Nucleus accumbens (tissue), 56 donors: ENCODE data around the gene DUSP10.
A peak's percentile ranks its signal among the peaks of the same experiment; 100 is the strongest.

Source experiments
- DNase-seq, 56 donors: peaks; one replicate each; lab custom pipeline; 2025; lab: John Stamatoyannopoulos, UW

The DUSP10 gene

DNA sequence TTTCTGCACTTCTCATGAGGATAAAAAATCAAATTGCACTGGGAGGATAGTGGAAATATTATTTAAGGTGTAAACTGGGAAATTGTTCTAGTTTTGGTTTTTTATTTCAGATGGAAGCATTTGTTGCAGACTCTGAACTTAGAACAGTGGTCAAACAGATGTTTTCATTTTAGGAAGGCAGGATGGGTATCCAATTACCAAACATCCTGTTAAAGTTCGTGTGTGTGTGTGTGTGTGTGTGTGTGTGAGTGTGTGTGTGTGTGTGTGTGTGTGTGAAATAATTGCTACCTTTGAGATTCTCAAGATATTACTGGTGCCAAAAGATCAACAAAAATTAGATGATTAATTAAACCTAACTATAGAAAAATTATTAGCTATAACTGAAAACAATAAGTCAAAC is 24.3 kb upstream of the DUSP10 start:
- DNase-seq: no peak

DNA sequence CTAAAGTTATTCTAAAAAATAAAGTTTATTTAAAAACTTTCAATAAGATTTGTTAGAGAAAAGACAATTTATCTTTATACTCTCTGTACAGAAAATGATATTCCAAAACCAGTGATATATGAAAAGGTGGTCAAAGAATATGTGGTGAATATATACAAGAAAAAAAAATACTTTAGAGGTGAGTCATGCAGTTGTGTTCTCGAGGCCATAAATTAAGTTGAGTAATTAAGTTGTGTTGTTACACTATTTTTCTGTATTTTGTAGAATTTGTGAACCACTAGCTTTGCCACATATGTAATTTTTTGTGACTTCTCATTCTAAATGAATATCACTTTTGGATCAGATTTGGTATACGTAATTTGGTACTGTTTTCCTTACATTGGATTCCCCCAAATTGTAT is 23.6 kb upstream of the DUSP10 start:
- DNase-seq: no peak

DNA sequence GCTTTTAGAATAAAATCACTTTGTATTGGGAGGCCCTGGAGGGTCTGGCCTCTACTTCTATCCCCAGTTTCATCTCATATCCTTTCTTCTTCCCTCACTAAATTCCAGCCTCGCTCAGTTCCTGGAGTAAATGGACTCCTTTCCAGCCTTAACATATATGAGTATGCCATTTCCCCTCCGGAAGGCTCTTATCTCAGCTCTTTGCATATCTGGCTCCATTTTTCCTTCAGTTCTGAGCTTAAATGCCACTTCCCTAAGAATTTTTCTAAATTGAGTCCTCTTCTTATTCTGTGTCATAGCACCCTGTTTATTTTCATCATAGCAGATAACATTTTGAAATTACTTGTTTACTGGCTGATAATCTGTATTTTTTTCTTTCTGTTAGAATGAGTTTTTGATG is 20.2 kb upstream of the DUSP10 start:
- DNase-seq: no peak

DNA sequence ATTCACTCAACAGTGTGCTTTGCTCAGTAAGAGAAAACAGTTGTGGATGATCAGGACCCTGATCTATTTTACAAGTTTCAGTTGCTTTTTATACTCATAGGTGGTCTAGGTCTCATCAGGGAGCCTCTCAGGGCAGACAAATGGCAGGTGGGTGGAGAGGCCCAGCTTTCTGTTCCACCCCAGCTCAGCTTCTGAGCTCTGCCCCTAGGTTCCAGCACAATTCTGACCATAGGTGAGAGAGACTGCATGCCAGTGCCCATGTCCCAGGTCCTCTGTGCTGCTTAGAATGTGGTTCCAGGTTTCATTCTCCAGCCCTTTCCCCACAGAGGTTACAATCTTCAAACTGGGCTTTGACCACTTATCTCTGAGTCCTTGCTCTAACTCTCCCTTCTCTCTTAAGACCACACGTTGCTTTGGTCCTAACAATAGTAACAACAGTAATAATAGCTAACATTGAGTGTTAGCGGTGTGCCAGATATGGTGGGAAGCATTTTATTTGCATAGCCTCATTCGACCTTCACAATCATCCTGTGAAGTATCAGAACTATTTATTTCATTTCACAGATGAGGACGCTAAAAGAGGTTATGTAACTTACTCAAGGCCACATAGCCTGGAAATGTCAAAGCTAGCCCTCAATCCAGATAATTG is 19.6 kb upstream of the DUSP10 start:
- no peak for DNase-seq

DNA sequence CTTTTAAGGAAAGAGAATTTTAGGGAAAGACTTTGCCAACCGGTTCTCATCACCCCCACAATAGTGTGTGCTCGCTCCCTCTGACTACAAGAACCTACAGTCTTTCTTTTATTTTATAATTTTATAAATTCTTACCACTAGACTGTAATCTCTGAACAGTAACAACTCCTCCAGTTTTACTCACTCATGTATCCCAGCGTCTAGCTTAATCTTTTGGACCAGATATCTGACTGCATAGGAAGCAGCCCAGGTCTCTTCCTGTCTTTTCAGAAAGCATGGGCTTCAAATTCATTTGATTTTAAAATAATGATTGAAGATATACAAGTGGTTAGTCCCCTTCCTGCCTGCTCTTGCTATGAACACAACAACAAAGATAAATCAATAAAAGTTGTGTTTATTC is 19.0 kb upstream of the DUSP10 start:
- DNase-seq: no peak

DNA sequence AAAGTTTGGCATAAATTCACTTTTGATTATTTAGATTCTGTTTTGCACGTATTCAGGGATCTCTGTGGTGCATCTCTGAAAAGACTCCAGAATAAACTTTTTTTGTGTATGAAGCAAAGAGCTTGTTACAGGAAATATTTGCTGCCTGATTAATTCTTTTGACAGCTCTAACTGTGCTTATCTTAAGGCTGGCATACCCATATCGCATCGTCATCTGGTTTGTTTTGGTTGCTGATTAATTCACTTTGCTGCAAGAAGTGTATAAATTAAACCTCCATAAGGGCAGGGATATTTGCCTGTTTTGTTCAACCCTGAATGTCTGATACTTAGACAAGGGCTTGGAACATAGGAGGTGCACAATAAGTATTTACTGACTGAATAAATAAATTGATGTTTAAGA is 17.5 kb upstream of the DUSP10 start:
- no peak for DNase-seq

DNA sequence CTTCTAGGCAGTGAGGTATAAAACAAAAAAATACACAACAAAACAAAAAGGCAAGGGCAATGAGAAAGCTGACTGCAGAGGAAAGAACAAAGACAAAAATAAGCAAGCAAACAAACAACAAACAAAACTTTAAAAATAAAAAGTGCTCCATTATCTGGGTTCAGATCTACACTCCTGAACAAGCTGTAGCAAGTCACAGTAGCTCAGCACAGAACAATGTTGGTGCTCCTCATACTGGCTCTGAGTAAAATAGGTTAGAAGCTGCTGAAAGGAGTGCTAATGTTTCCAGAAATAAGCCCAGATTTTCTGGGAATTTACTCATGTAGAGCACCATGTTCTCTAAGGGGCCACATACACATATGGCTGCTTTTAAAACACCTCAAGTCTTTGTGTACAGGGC is 16.6 kb upstream of the DUSP10 start:
- no peak for DNase-seq

DNA sequence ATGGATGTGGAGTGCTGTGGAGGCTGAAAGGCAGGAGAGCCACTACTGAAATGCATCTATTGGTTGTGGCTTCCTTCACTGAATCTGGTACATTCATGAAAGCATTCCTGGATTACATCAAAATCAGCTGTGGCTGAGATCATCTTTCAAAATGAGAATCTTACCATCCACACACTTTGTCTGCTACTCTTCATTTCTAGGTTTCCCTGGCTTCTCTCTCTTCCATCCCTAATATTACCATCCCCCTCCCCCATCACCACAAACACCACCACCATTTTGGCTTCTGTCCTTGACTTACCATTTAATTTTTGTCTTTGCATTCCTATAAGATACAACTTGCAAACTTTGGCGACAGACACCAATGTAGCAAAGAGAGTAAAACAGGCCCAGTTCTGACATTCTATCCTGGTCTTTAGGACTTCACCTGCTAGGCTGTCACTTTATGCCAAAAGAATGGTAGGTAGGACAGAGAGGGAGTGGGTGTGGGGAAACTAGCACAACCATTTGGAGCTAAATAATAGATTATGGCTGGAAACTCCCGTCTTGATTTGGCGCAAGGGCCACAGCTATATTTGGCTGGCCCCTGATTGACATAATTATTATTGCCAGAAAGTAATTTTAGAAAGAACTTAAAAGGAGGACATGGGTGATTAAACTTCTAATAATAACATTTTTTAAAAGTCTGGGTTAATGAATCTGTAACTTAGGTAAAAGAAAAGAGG is 15.1 kb upstream of the DUSP10 start:
- DNase-seq: no peak

DNA sequence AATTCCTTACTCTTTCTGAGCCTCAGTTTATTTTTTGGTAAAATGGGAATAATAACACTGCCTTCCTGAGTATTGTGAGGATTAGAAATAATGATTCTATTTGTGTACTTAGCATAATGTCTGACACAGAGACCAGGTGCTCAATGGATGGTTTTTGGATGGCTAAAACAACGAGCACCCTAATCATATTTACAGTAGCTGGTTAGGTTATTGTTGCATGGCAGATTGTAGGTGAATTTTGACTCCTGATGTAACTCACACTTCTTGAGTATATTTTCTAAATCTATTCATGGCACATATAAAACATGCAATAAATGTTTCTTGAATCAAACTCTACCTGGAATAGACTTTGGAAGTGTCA is 11.9 kb upstream of the DUSP10 start:
- DNase-seq: no peak

DNA sequence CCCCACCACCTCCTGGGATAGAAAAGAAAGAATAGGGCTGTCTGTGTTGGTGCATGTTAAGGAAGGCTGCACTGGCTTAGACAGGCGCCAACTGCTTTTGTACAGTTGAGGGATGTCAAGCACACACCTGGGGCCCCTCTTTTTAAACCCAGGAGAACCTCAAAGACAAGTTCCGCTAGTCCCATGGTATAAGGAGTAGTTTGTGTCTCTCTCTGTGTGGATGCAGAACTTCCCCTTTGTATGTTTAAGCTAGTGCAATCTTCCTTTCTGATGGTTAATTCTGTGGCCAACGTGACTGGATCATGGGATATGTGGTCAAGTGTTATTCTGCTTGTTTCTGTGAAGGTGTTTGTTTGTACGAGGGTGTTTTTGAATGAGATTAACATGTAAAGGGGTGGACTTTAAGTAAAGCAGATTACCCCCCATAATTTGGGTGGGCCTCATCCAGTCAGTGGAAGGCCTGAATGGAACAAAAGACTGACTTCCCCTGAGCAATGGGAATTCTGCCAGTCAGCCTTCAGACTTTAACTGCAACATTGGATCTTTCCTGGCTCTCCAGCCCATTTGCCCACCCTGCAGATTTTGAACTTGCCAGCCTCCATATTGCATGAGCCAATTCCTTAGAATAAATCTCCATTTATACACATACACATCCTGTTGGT is 9.5 kb upstream of the DUSP10 start:
- no peak for DNase-seq

DNA sequence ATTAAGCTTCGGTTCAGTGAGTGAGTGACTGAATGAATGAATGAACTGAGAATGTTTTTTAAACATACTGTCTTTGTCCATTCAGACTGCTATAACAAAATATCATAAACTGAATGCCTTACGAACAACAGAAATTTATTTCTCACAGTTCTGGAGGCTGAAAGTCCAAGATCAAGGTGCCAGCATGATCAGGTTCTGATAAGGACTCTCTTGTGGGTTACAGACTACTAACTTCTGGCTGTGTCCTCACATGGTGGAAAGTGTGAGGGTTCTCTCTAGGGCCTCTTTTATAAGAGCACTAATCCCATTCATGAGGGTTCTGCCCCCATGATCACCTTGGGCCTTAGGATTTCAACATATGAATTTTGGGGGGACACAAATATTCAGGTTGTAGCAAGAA is 7.1 kb upstream of the DUSP10 start:
- no peak for DNase-seq

DNA sequence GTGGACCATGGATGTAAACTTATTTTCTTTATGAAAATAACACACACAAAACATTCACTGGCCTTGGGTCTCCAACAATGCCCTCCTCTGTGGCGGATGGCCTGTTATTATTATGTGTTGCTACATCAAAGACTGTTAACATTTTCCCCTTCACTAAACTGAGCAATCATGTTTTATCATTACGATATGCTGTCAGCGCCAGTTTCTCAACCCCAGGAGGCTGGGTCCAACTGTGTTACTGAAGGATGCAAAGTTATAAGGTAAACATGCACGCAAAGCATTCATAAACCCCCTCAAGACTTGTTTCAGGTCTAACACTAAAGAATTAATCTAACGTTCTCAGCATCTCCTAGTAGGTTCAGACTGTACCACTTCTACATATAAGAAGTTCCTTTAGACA is 6.0 kb upstream of the DUSP10 start:
- no peak for DNase-seq

DNA sequence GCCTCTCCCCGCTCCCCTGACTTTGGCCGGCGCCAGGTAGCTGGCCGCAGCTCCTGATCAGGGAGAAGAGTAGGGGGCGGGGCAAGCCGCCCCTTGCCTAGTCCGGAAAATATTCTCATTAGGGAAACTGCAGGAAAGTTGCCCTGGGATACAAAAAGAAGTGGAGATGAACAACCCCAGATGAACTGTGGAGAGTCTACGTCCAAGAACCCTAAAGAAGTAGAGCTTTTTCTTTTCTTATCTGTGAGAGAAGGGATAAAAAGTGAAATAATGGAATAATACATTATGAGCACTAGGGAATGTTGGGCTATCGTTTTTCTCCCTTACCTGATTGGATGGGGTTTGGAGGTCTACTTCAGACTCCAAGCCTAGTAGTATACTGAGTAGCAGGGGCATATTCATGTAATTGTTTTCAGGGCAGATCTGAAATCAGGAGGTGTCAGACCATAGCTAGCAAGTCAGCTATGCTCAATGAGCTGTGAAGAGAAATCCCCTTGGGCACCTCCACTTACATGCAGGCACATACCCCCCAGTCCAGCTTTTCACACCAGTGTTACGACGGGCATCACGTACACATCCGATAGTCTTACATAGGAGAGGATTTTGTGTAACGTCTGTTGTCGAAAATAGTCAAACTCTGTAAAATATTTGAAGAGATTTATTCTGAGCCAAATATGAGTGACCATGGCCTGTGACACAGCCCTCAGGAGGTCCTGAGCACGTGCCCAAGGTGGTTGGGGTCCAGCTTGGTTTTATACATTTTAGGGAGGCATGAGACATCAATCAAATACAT is 1.7 kb upstream of the DUSP10 start:
- no peak for DNase-seq

DNA sequence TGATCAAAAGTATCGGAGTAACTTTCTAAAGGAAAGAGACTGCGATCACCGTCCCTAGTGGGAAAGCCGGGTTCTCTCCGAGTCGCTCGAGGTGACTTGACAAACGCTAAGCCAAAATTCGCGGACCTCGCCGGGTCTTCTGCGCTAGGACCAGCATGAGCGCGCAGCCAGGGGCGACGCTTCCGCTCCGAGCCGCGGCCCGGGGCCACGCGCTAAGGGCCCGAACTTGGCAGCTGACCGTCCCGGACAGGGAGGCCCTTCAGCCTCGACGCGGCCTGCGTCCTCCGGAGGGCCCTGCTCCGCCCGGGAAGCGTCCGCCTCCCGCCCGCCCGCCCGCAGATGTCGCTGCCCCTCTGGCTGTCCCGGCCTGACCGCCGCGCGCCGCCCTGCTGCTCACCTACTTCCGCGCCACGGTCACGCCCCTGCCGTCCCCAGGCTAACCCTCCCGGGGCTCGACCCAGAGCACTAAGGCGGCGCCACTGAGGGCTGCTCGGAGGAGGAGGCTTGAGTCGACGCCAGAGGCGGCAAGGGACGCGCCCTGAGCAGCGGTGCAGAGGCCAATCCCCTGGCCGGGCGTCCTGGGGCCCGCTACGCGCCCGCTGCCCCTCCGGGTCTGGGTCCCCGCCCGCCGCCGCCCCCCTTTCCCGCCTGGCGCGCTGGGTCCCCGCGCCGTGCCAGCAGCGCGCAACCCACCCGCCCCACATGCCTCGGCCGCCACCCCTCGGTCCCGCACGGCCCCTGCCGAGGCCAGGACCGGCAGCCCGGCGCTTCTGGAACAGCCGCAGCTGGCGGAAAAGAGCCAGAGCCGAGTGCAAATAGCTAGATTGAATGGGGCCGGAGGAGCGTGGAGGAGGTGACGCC is 896 bp upstream of the DUSP10 start:
- peak in 49 of 56 donors; percentile 23 to 85 (median 71) for DNase-seq

DNA sequence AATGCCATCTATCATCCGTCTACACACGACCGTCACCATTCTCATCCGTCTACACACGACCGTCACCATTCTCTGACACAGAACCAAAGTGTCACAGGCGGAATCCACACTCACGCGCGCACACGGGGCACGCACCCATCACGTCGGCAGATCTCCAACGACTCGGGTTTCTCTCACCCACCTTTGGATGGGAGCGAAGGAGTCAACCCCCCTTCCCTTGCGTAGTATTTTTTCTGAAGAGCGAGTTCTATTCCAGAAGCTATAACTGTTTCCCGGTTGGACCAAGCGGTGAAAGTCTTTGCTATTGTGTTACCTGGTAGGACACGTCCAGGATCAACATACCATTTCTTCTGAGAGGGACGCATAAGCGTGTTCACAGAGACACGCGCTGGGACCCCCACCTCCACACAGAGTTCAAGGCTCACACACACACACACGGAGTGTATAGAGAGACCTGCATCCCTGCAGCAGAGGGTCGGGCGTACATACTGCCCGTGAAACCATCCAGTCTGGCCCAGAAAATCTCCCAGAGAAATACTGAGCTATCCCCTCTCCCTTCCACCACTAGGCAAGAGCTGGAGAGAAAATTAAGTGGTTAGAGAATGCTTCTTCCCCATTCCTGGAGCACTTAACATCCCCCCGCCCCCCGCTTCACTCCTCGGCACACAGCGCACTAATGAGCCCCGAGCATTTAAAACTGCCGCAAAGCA is 741 bp downstream of the DUSP10 start:
- DNase-seq: peak in 5 of 56 donors; percentile 26 to 41 (median 40)

DNA sequence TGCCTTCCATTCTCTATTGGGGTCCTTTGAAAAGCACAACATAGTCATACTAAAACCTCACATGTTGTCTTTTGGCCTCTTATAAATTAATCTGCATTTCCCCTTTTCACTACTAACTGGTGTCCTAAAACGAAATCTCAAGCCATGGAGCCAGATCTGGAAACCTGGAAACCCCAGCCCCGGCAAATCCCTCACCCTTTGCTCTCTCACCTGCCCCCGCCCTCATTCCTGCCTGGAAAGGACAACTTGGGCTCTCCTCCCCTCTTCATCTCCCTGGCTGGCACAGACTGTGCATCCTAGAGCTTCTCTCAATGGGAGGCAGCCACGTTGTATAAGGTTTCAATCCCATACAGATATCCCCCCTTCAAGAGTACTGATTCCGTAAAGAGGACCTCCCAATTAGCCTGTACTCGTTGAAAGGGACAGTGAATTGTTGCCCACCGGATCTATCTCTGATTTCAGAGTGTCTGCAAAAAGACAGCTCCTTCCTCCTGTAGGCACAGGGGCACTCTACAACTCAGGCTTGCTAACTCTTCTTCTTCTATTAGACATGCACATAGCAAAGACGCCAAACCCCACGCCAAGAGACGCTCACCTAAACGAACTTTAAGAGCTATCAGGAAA is 1.4 kb downstream of the DUSP10 start:
- peak in 2 of 56 donors; percentile 13 to 50 for DNase-seq

DNA sequence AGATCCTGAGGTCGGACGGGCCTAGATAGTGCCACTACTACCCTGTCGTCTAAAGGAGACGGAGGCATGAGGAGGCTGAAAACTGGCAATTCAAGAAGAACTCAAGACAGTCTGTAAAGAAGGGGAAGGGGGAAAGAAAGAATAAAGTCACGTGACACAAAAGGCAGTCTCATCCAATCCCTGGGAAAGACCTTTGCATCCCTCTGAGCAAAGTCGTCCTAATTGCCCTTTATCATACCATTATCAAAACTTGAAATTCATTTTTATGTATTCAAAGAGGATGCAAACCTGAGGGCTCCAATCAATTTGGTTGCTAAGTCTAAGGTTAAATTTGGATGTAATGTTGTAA is 2.2 kb downstream of the DUSP10 start:
- no peak for DNase-seq

DNA sequence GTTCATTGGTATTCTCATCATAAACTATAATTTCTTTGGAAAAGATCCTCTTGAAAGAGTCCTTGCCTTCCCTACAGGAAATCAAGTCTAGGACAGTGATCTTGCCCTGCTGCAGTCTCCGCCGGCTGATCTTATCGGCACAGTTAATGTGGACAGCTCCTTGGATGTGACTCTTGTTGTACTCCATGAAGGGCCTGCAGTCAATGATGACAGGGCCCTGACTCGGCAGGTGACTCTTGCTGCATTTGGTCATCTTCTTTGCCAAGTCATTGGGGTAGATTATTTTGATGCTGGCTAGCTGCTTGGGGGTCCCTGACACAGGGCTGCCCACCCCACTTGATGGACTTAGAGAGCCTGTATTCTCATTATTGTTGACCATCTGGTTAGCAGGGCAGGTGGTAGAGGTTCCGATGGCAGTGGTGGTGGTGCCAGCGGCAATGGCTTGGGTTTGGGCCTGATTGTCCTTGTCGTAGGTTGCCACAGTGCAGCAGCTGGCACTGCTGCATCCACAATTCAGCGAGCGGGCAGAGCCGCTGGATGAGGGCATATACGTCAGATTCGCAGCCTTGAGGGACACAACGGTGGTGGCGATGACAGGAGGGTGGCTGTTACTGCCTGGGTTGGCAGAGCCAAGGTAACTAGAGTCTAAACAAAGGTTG is 2.7 kb downstream of the DUSP10 start:
- DNase-seq: peak in 15 of 56 donors; percentile 9 to 46 (median 27)

DNA sequence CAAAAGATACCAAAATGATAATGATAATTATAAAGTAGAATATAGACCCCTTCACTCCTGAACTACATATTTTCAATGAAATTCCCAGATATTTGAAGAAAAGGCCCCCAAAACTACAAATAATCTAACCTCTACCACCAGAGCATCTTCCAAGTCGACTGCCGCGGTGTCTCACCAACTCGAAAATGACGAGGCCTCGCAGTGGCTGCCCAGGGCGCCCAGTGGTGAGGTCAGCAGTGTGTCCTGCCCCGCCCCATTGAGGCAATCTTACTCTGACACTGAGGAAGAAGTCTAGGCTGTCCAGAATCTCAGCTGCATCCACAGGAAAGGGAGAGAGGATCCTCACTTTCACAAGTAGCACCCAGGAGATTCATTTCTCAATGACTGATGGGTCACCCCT is 5.2 kb downstream of the DUSP10 start:
- peak in 27 of 56 donors; percentile 13 to 74 (median 35) for DNase-seq
